Neural progenitor cell (in vitro differentiated cells): ENCODE measurements around the gene PAQR6. TPM values are rescaled to one million over a fixed set of nuclear protein-coding genes. Genes with fewer than 3 reads are reported as not detected.

ENCODE experiments used
- DNase-seq: peaks from one replicate; pipeline ENCODE4 v3.0.0-alpha.2; 2016; ENCODE audit warnings: low spot score
- H2AFZ ChIP-seq: fragments of 200-600 bp; sonication (generic); replicated peaks from 2 replicates; pipeline ENCODE4 v1.6.1; 2016; ENCODE audit warnings: antibody characterized with exemption
- H3F3A ChIP-seq: fragments of 200-600 bp; sonication (generic); 2 replicates; pipeline ENCODE4 v1.6.1; 2016; ENCODE audit warnings: antibody characterized with exemption, low read depth
- H3K27ac ChIP-seq: fragments of 200-600 bp; sonication (generic); 2 replicates; pipeline ENCODE4 v1.5.1; 2016; ENCODE audit warnings: mild to moderate bottlenecking
- H3K27me3 ChIP-seq: fragments of 200-600 bp; sonication (generic); 2 replicates; pipeline ENCODE4 v1.6.1; 2016; ENCODE audit warnings: mild to moderate bottlenecking, moderate library complexity
- H3K36me3 ChIP-seq: fragments of 200-600 bp; sonication (generic); 2 replicates; pipeline ENCODE4 v1.5.1; 2016
- H3K4me1 ChIP-seq: fragments of 200-600 bp; sonication (generic); 2 replicates; pipeline ENCODE4 v1.6.1; 2016; ENCODE audit warnings: mixed run types
- H3K4me2 ChIP-seq: fragments of 200-600 bp; sonication (generic); 2 replicates; pipeline ENCODE4 v1.6.1; 2016
- H3K4me3 ChIP-seq: fragments of 200-600 bp; sonication (generic); 2 replicates; pipeline ENCODE4 v1.5.1; 2016
- H3K79me2 ChIP-seq: fragments of 200-600 bp; sonication (generic); 2 replicates; pipeline ENCODE4 v1.6.1; 2016; ENCODE audit warnings: low read depth
- H3K9ac ChIP-seq: fragments of 200-600 bp; sonication (generic); 2 replicates; pipeline ENCODE4 v1.6.1; 2016
- H3K9me3 ChIP-seq: fragments of 200-600 bp; sonication (generic); 2 replicates; pipeline ENCODE4 v1.5.1; 2016; ENCODE audit warnings: low read depth
- H4K20me1 ChIP-seq: fragments of 200-600 bp; sonication (generic); 2 replicates; pipeline ENCODE4 v1.6.1; 2016; ENCODE audit warnings: low read depth
- H3K27ac Mint-ChIP-seq: 3 replicates; pipeline ENCODE4 v1.8.0; 2021; ENCODE audit warnings: mixed read lengths
- H3K27me3 Mint-ChIP-seq: 2 replicates; pipeline ENCODE4 v1.8.0; 2022; ENCODE audit warnings: low read depth, mild to moderate bottlenecking, inconsistent platforms, moderate library complexity, mixed read lengths; ENCODE audit not compliant: insufficient read depth
- H3K36me3 Mint-ChIP-seq: 3 replicates; pipeline ENCODE4 v1.8.0; 2021; ENCODE audit warnings: mixed read lengths
- H3K4me1 Mint-ChIP-seq: 3 replicates; pipeline ENCODE4 v1.8.0; 2021; ENCODE audit warnings: mixed read lengths
- H3K4me3 Mint-ChIP-seq: 3 replicates; pipeline ENCODE4 v1.8.0; 2021; ENCODE audit warnings: mild to moderate bottlenecking, moderate library complexity, mixed read lengths
- H3K9me3 Mint-ChIP-seq: 3 replicates; pipeline ENCODE4 v1.8.0; 2020; ENCODE audit warnings: mixed read lengths
- CTCF ChIP-seq: fragments of 200-600 bp; sonication (generic); IDR thresholded peaks from 2 replicates; pipeline ENCODE4 v1.5.1; 2017; ENCODE audit warnings: antibody characterized with exemption, mild to moderate bottlenecking
- EZH2 ChIP-seq: fragments of 200-600 bp; sonication (generic); IDR thresholded peaks from 2 replicates; pipeline ENCODE4 v1.6.1; 2017; ENCODE audit warnings: antibody characterized with exemption, mild to moderate bottlenecking, moderate library complexity
- EZH2phosphoT487 ChIP-seq: fragments of 200-600 bp; sonication (generic); IDR thresholded peaks from 2 replicates; pipeline ENCODE4 v1.6.1; 2017; ENCODE audit warnings: antibody characterized with exemption
- total RNA-seq: library from RNA; depleted of rRNA; stranded (reverse); fragments of >200 nt; gene quantifications from 2 replicates; pipeline ENCODE4 v1.2.3, GENCODE V29; 2015; ENCODE audit warnings: low replicate concordance

PAQR6 gene
- total RNA-seq, 1 donor from 2014 or later, result 5.0 TPM

- Histone ChIP-seq H3K79me2 (no peaks in the 10 kb centered on the region), H3K27ac (no peak overlapping the region), H3K4me1 (no peaks in the 10 kb centered on the region), H3K27me3 (no peaks in the 10 kb centered on the region), H3F3A (no peaks in the 10 kb centered on the region), H3K9ac (no peak overlapping the region), H3K4me3 (no peak overlapping the region), H3K9me3 (no peaks in the 10 kb centered on the region), H2AFZ (no peak overlapping the region), H3K36me3 (no peaks in the 10 kb centered on the region), H4K20me1 (no peaks in the 10 kb centered on the region), H3K4me2 (no peak overlapping the region)
- TF ChIP-seq EZH2phosphoT487 (no peak), CTCF (no peak), EZH2 (no peak)
- H3K27ac Mint-ChIP-seq, result no peak overlapping the region
- DNase-seq, result no peak
- peaks cover 2% of the 10 kb centered on the region for H3K27me3 Mint-ChIP-seq
- H3K4me3 Mint-ChIP-seq, result no peak overlapping the region
- no peaks in the 10 kb centered on the region for H3K9me3 Mint-ChIP-seq
- H3K4me1 Mint-ChIP-seq, result no peaks in the 10 kb centered on the region
- peaks cover 25% of the 10 kb centered on the region for H3K36me3 Mint-ChIP-seq
Measured at GRCh38 chr1:156232201-156232894, 15.5 kb downstream of the PAQR6 start.

GRCh38 chr1:156230473-156230837 is 17.4 kb downstream of the PAQR6 start:
- Histone ChIP-seq H3K79me2 (no peaks in the 10 kb centered on the region), H3K27ac (no peak overlapping the region), H3K4me1 (no peaks in the 10 kb centered on the region), H3K9me3 (no peaks in the 10 kb centered on the region), H3K36me3 (peaks cover 5% of the 10 kb centered on the region), H3F3A (no peaks in the 10 kb centered on the region), H3K27me3 (no peaks in the 10 kb centered on the region), H3K9ac (no peak overlapping the region), H2AFZ (no peak overlapping the region), H3K4me3 (no peak overlapping the region), H3K4me2 (no peak overlapping the region), H4K20me1 (peaks cover 4% of the 10 kb centered on the region)
- TF ChIP-seq EZH2, result no peak
- DNase-seq, result no peak
- Mint-ChIP-seq H3K27me3 (peaks cover 4% of the 10 kb centered on the region), H3K27ac (peak overlapping the region; percentile 69), H3K4me1 (peaks cover 1% of the 10 kb centered on the region), H3K9me3 (no peaks in the 10 kb centered on the region), H3K36me3 (peaks cover 18% of the 10 kb centered on the region), H3K4me3 (no peak overlapping the region)

- peak overlapping the region; percentile 69 for H3K27ac Mint-ChIP-seq
- no peak overlapping the region for H3K4me3 Mint-ChIP-seq
- Histone ChIP-seq H2AFZ (no peak overlapping the region), H3K9ac (no peak overlapping the region), H3K27ac (no peak overlapping the region), H3K36me3 (peaks cover 5% of the 10 kb centered on the region), H4K20me1 (peaks cover 5% of the 10 kb centered on the region), H3K27me3 (no peaks in the 10 kb centered on the region), H3K4me2 (no peak overlapping the region), H3K79me2 (no peaks in the 10 kb centered on the region), H3K9me3 (no peaks in the 10 kb centered on the region), H3K4me3 (no peak overlapping the region), H3F3A (peaks cover 3% of the 10 kb centered on the region), H3K4me1 (no peaks in the 10 kb centered on the region)
- H3K4me1 Mint-ChIP-seq, result peaks cover 4% of the 10 kb centered on the region
- TF ChIP-seq CTCF (no peak), EZH2 (no peak), EZH2phosphoT487 (no peak)
- peaks cover 18% of the 10 kb centered on the region for H3K36me3 Mint-ChIP-seq
- H3K9me3 Mint-ChIP-seq, result no peaks in the 10 kb centered on the region
- peaks cover 4% of the 10 kb centered on the region for H3K27me3 Mint-ChIP-seq
- DNase-seq, result no peak
Measured at GRCh38 chr1:156229809-156230472, 17.9 kb downstream of the PAQR6 start.

GRCh38 chr1:156228501-156228900 is 19.4 kb downstream of the PAQR6 start:
- TF ChIP-seq EZH2phosphoT487, result no peak
- no peak for TF ChIP-seq CTCF
- no peak for TF ChIP-seq EZH2
- no peaks in the 10 kb centered on the region for H3K79me2 ChIP-seq
- H3K4me1 Mint-ChIP-seq, result peaks cover 4% of the 10 kb centered on the region
- H3K27me3 Mint-ChIP-seq, result peaks cover 2% of the 10 kb centered on the region
- peaks cover 18% of the 10 kb centered on the region for H3K36me3 Mint-ChIP-seq
- peaks cover 10% of the 10 kb centered on the region for H4K20me1 ChIP-seq
- no peaks in the 10 kb centered on the region for H3K9me3 Mint-ChIP-seq
- H3K9ac ChIP-seq, result no peak overlapping the region
- H3K4me1 ChIP-seq, result no peaks in the 10 kb centered on the region
- no peak overlapping the region for H2AFZ ChIP-seq
- peaks cover 10% of the 10 kb centered on the region for H3F3A ChIP-seq
- no peak overlapping the region for H3K4me3 Mint-ChIP-seq
- no peaks in the 10 kb centered on the region for H3K9me3 ChIP-seq
- H3K4me3 ChIP-seq, result no peak overlapping the region
- H3K36me3 ChIP-seq, result peaks cover 5% of the 10 kb centered on the region
- no peak overlapping the region for H3K4me2 ChIP-seq
- no peak overlapping the region for H3K27ac ChIP-seq
- H3K27ac Mint-ChIP-seq, result no peak overlapping the region
- no peak for DNase-seq
- H3K27me3 ChIP-seq, result no peaks in the 10 kb centered on the region
